GM12878 (cell line): Measurements from ENCODE around the gene STXBP1. TPM values are rescaled to one million over a fixed set of nuclear protein-coding genes. Genes with fewer than 3 reads are reported as not detected.

Experiments
- ATAC-seq: fragments of 200-7000 bp; cut with Tn5 transposase; 3 replicates; pipeline ENCODE4 v1.9.1; 2020; ENCODE audit warnings: mild to moderate bottlenecking, moderate library complexity
- BruUV-seq: library from RNA; stranded (reverse); fragments of 400-500 nt; replicated peaks from 2 replicates; lab custom pipeline; 2021; lab: Mats Ljungman, UMichigan
- CTCF ChIA-PET: fragments of 300-600 bp; sonication (Branson Sonifier 250); formaldehyde crosslinking; extraction: SDS; loops from one replicate; lab custom pipeline; 2021; ENCODE audit warnings: inconsistent platforms; lab: Yijun Ruan, JAX
- POLR2A ChIA-PET: fragments of 350-600 bp; formaldehyde crosslinking; extraction: SDS; loops from one replicate; lab custom pipeline; 2021; ENCODE audit warnings: inconsistent platforms; lab: Charles Lee
- RAD21 ChIA-PET: fragments of 300-600 bp; sonication (Branson Sonifier 250); formaldehyde crosslinking; loops from one replicate; lab custom pipeline; 2023; ENCODE audit warnings: antibody characterized with exemption; ENCODE audit not compliant: unreplicated experiment; lab: Charles Lee
- SMC1A ChIA-PET: fragments of 300-600 bp; sonication (Branson Sonifier 250); formaldehyde crosslinking; loops from one replicate; lab custom pipeline; 2023; ENCODE audit not compliant: unreplicated experiment, uncharacterized antibody; lab: Charles Lee
- DNase-seq: peaks from one replicate; pipeline ENCODE4 v3.0.0-alpha.2; 2011; ENCODE audit warnings: low read depth, low spot score
- FAIRE-seq: peaks from 3 replicates; lab custom pipeline; 2011; peaks lifted over from hg19 to GRCh38; lab: Jason Lieb, UNC
- H2AFZ ChIP-seq: 2 replicates; pipeline ENCODE4 v1.6.0; 2011; ENCODE audit warnings: low read depth, low read length, control low read depth; ENCODE audit not compliant: control insufficient read depth
- H3K27ac ChIP-seq: 2 replicates; pipeline ENCODE4 v1.5.1; 2011; ENCODE audit warnings: control low read depth; ENCODE audit not compliant: control insufficient read depth, insufficient read depth
- H3K27me3 ChIP-seq, 2 experiments: replicated peaks in 1 of 2; 2 replicates each; pipeline versions ENCODE4 v1.6.0 to v1.6.1; 2011; ENCODE audit warnings: low read length in 1 of 2; ENCODE audit not compliant: control insufficient read depth in 2 of 2, insufficient read depth in 2 of 2
- H3K36me3 ChIP-seq, 2 experiments: 2 replicates each; pipeline ENCODE4 v1.5.1; 2011; ENCODE audit warnings: low read length in 1 of 2; ENCODE audit not compliant: control insufficient read depth in 2 of 2, insufficient read depth in 2 of 2
- H3K4me1 ChIP-seq: 2 replicates; pipeline ENCODE4 v1.6.1; 2011; ENCODE audit warnings: mild to moderate bottlenecking, low read length, moderate library complexity, mixed read lengths; ENCODE audit not compliant: control insufficient read depth, insufficient read depth
- H3K4me2 ChIP-seq: 2 replicates; pipeline ENCODE4 v1.6.0; 2011; ENCODE audit warnings: control low read depth; ENCODE audit not compliant: control insufficient read depth, insufficient read depth
- H3K4me3 ChIP-seq: fragments of 200-600 bp; sonication (generic); 2 replicates; pipeline ENCODE4 v1.5.1; 2016
- H3K79me2 ChIP-seq: 2 replicates; pipeline ENCODE4 v1.6.0; 2011; ENCODE audit warnings: low read length; ENCODE audit not compliant: control insufficient read depth, insufficient read depth
- H3K9ac ChIP-seq: 2 replicates; pipeline ENCODE4 v1.8.0; 2011; ENCODE audit warnings: low read length, control low read depth, mixed read lengths; ENCODE audit not compliant: control insufficient read depth, insufficient read depth
- H3K9me3 ChIP-seq: replicated peaks from 3 replicates; pipeline ENCODE4 v1.5.1; 2011; ENCODE audit warnings: mild to moderate bottlenecking, low read length; ENCODE audit not compliant: control insufficient read depth, insufficient read depth
- H4K20me1 ChIP-seq: 2 replicates; pipeline ENCODE4 v1.6.0; 2011; ENCODE audit not compliant: control insufficient read depth, insufficient read depth
- NFXL1 ChIP-seq: fragments of 450-650 bp; IDR thresholded peaks from 2 replicates; pipeline ENCODE4 v1.6.1; 2017; ENCODE audit warnings: antibody characterized with exemption, mild to moderate bottlenecking, borderline replicate concordance
- NFYB ChIP-seq: IDR thresholded peaks from 2 replicates; pipeline ENCODE4 v1.6.1; 2011; ENCODE audit warnings: low read depth, mild to moderate bottlenecking, low read length, improper control_type of control experiment, moderate library complexity; ENCODE audit not compliant: insufficient read depth
- POLR2A ChIP-seq: IDR thresholded peaks from 2 replicates; pipeline ENCODE4 v1.6.1; 2011; ENCODE audit warnings: low read depth, mild to moderate bottlenecking, low read length
- ZBED1 ChIP-seq: IDR thresholded peaks from 2 replicates; pipeline ENCODE4 v1.6.1; 2016; ENCODE audit warnings: borderline replicate concordance
- WGBS: methylation state at CpG from one replicate; pipeline ENCODE4 v1.1.6; 2016; ENCODE audit warnings: low lambda C conversion rate; ENCODE audit not compliant: insufficient replicate concordance, insufficient coverage; ENCODE audit errors: missing lambda C conversion rate; 5-methylcytosine and 5-hydroxymethylcytosine counted together
- in situ Hi-C: fragments of 300-500 bp; cut with MboI; formaldehyde crosslinking; loops from 9 replicates; pipeline ENCODE4 v1.14.3; 2018; ENCODE audit warnings: mixed read lengths
- intact Hi-C: fragments of 100-400 bp; cut with micrococcal nuclease; formaldehyde crosslinking; loops from one replicate; pipeline ENCODE4 v1.14.2; 2022; ENCODE audit not compliant: unreplicated experiment
- polyA plus RNA-seq, 11 experiments: library from polyadenylated mRNA; depleted of rRNA in 4 of 11; unstranded in 6 of 11; stranded (reverse) in 5 of 11; fragments of >200 nt; fragmentation: Nextera tagmentation in 4 of 11; fragmentation: Illumina TruSeq in 1 of 11; extraction: Ambion mirVana in 4 of 11; extraction: Trizol in 1 of 11; gene quantifications; 1 replicate in 1 of 11; 2 replicates in 10 of 11; pipeline versions ENCODE4 v1.2.1 to v1.2.3, GENCODE V29; 2011 to 2016; ENCODE audit warnings: inconsistent platforms in 2 of 11, missing spikeins in 2 of 11, low read depth in 1 of 11
- total RNA-seq, 4 experiments: library from RNA; depleted of rRNA in 3 of 4; stranded (reverse); fragments of >200 nt in 3 of 4; fragmentation: Illumina TruSeq in 1 of 4; extraction: Trizol in 1 of 4; gene quantifications; 2 replicates each; pipeline versions ENCODE4 v1.2.1 to v1.2.3, GENCODE V29; 2013 to 2021

The STXBP1 gene
- total and polyA plus RNA-seq, 10 of the 15 experiments (the other 5 are each of a cell fraction or from before 2014, with no cell fraction given) = 0.08 to 0.85 (median 0.31) TPM; not detected in 3

GRCh38 chr9:127741831-127742434 lies 129.9 kb downstream of the STXBP1 start:
- in situ Hi-C loops = no loop called here

More at GRCh38 chr9:127741831-127742434, 129.9 kb downstream of the STXBP1 start:
- no peaks in the 10 kb centered on the region for H4K20me1 ChIP-seq
- ATAC-seq (no peak), DNase-seq (no peak), FAIRE-seq (no peak)
- RAD21 ChIA-PET = no interaction called here
- H3K79me2 ChIP-seq = no peaks in the 10 kb centered on the region
- SMC1A ChIA-PET = no interaction called here
- CTCF ChIA-PET = interaction anchor here (0.8 kb wide), 1 partner anchor 41 kb away, joined by 3 read pairs; no protein-coding TSS in a partner anchor
- BruUV-seq = no TSS peak
- H3K4me3 ChIP-seq = no peak overlapping the region
- peaks cover 11 to 19% of the 10 kb centered on the region in 2 experiments for H3K36me3 ChIP-seq
- intact Hi-C loops = no loop called here
- no peak overlapping the region for H3K9ac ChIP-seq
- no peak for TF ChIP-seq ZBED1
- no peak for TF ChIP-seq NFXL1
- TF ChIP-seq NFYB = peak; percentile 44; the same call in 1 of the 2 replicates
- TF ChIP-seq POLR2A = peak; percentile 37; the same call in 1 of the 2 replicates
- H3K4me1 ChIP-seq = no peaks in the 10 kb centered on the region
- H3K9me3 ChIP-seq = no peaks in the 10 kb centered on the region
- 97% methylated on average over 36 of the region's 38 CpGs for WGBS
- no peak overlapping the region for H3K27ac ChIP-seq
- no peak overlapping the region for H2AFZ ChIP-seq
- H3K4me2 ChIP-seq = no peak overlapping the region
- no peaks in the 10 kb centered on the region for H3K27me3 ChIP-seq
- POLR2A ChIA-PET = no interaction called here

Other genes with a start within 250 kb of the STXBP1 start
Only the 7 nearest of the 12 such genes appear.
- gene RPL12, start 160.9 kb upstream of the STXBP1 start, total RNA-seq (2014; rRNA removed) = 2,340 and 2,418 TPM in 2 replicates
- gene RPL12, start 160.9 kb upstream of the STXBP1 start, total RNA-seq (2014; rRNA removed; fragmentation: Illumina TruSeq; extraction: Trizol) = 4,535 and 4,622 TPM in 2 replicates
- gene RPL12, start 160.9 kb upstream of the STXBP1 start, total RNA-seq (2021) = 2,052 and 2,163 TPM in 2 replicates
- 2,640 and 2,932 TPM in 2 replicates for gene RPL12, start 160.9 kb upstream of the STXBP1 start, polyA plus RNA-seq (2011; rRNA removed)
- gene RPL12, start 160.9 kb upstream of the STXBP1 start, polyA plus RNA-seq (2014; fragmentation: Illumina TruSeq; extraction: Trizol) = 4,925 and 5,544 TPM in 2 replicates
- 1,000 to 10,000 TPM; 3,077 to 3,412 TPM for gene RPL12, start 160.9 kb upstream of the STXBP1 start, polyA plus RNA-seq (2014; fragmentation: Nextera tagmentation; extraction: Ambion mirVana)
- gene RPL12, start 160.9 kb upstream of the STXBP1 start, polyA plus RNA-seq (2014; rRNA removed) = 3,446 and 3,776 TPM in 2 replicates
- gene RPL12, start 160.9 kb upstream of the STXBP1 start, polyA plus RNA-seq (2016; fragmentation: Nextera tagmentation; extraction: Ambion mirVana) = 1,000 to 10,000 TPM in 1 of 2 experiments, 100 to 1,000 TPM in 1; 961 to 1,005 TPM
- gene LRSAM1, start 160.8 kb upstream of the STXBP1 start, total RNA-seq (2014; rRNA removed) = 13.1 and 13.7 TPM in 2 replicates
- 5.8 and 5.9 TPM in 2 replicates for gene LRSAM1, start 160.8 kb upstream of the STXBP1 start, total RNA-seq (2014; rRNA removed; fragmentation: Illumina TruSeq; extraction: Trizol)
- 18.9 and 20.4 TPM in 2 replicates for gene LRSAM1, start 160.8 kb upstream of the STXBP1 start, total RNA-seq (2021)
- gene LRSAM1, start 160.8 kb upstream of the STXBP1 start, polyA plus RNA-seq (2011; rRNA removed) = 7.5 and 9.7 TPM in 2 replicates
- gene LRSAM1, start 160.8 kb upstream of the STXBP1 start, polyA plus RNA-seq (2014; fragmentation: Illumina TruSeq; extraction: Trizol) = 4.5 and 6.9 TPM in 2 replicates
- under 1 TPM; 0.14 to 0.53 TPM for gene LRSAM1, start 160.8 kb upstream of the STXBP1 start, polyA plus RNA-seq (2014; fragmentation: Nextera tagmentation; extraction: Ambion mirVana)
- gene LRSAM1, start 160.8 kb upstream of the STXBP1 start, polyA plus RNA-seq (2014; rRNA removed) = 14.3 and 14.8 TPM in 2 replicates
- gene LRSAM1, start 160.8 kb upstream of the STXBP1 start, polyA plus RNA-seq (2016; fragmentation: Nextera tagmentation; extraction: Ambion mirVana) = 10 to 100 TPM; 18.4 to 23.4 TPM
- gene CFAP157, start 94.7 kb downstream of the STXBP1 start, total RNA-seq (2014; rRNA removed) = not detected in 2 replicates
- gene CFAP157, start 94.7 kb downstream of the STXBP1 start, total RNA-seq (2014; rRNA removed; fragmentation: Illumina TruSeq; extraction: Trizol) = not detected in 2 replicates
- not detected in 2 replicates for gene CFAP157, start 94.7 kb downstream of the STXBP1 start, total RNA-seq (2021)
- gene CFAP157, start 94.7 kb downstream of the STXBP1 start, polyA plus RNA-seq (2011; rRNA removed) = not detected in 2 replicates
- not detected in 2 replicates for gene CFAP157, start 94.7 kb downstream of the STXBP1 start, polyA plus RNA-seq (2014; fragmentation: Illumina TruSeq; extraction: Trizol)
- not detected for gene CFAP157, start 94.7 kb downstream of the STXBP1 start, polyA plus RNA-seq (2014; fragmentation: Nextera tagmentation; extraction: Ambion mirVana)
- not detected in 2 replicates for gene CFAP157, start 94.7 kb downstream of the STXBP1 start, polyA plus RNA-seq (2014; rRNA removed)
- under 1 TPM; 0.08 to 0.72 TPM for gene CFAP157, start 94.7 kb downstream of the STXBP1 start, polyA plus RNA-seq (2016; fragmentation: Nextera tagmentation; extraction: Ambion mirVana)
- 30.7 and 31.0 TPM in 2 replicates for gene PTRH1, start 103.4 kb downstream of the STXBP1 start, total RNA-seq (2014; rRNA removed)
- gene PTRH1, start 103.4 kb downstream of the STXBP1 start, total RNA-seq (2014; rRNA removed; fragmentation: Illumina TruSeq; extraction: Trizol) = 3.0 and 4.6 TPM in 2 replicates
- gene PTRH1, start 103.4 kb downstream of the STXBP1 start, total RNA-seq (2021) = 13.1 and 14.5 TPM in 2 replicates
- gene PTRH1, start 103.4 kb downstream of the STXBP1 start, polyA plus RNA-seq (2011; rRNA removed) = 2.8 and 5.9 TPM in 2 replicates
- 1.0 and 1.6 TPM in 2 replicates for gene PTRH1, start 103.4 kb downstream of the STXBP1 start, polyA plus RNA-seq (2014; fragmentation: Illumina TruSeq; extraction: Trizol)
- 1 to 10 TPM in 1 of 2 experiments, under 1 TPM in 1; 0.69 to 1.8 TPM for gene PTRH1, start 103.4 kb downstream of the STXBP1 start, polyA plus RNA-seq (2014; fragmentation: Nextera tagmentation; extraction: Ambion mirVana)
- gene PTRH1, start 103.4 kb downstream of the STXBP1 start, polyA plus RNA-seq (2014; rRNA removed) = 25.8 and 26.1 TPM in 2 replicates
- 10 to 100 TPM; 36.4 to 38.4 TPM for gene PTRH1, start 103.4 kb downstream of the STXBP1 start, polyA plus RNA-seq (2016; fragmentation: Nextera tagmentation; extraction: Ambion mirVana)
- gene TTC16, start 103.8 kb downstream of the STXBP1 start, total RNA-seq (2014; rRNA removed) = not detected in 2 replicates
- not detected in 2 replicates for gene TTC16, start 103.8 kb downstream of the STXBP1 start, total RNA-seq (2014; rRNA removed; fragmentation: Illumina TruSeq; extraction: Trizol)
- not detected in 2 replicates for gene TTC16, start 103.8 kb downstream of the STXBP1 start, total RNA-seq (2021)
- 0.03 TPM in 1 of 2 replicates, not detected in the other for gene TTC16, start 103.8 kb downstream of the STXBP1 start, polyA plus RNA-seq (2011; rRNA removed)
- not detected in 2 replicates for gene TTC16, start 103.8 kb downstream of the STXBP1 start, polyA plus RNA-seq (2014; fragmentation: Illumina TruSeq; extraction: Trizol)
- gene TTC16, start 103.8 kb downstream of the STXBP1 start, polyA plus RNA-seq (2014; fragmentation: Nextera tagmentation; extraction: Ambion mirVana) = not detected
- 0.04 TPM in 1 of 2 replicates, not detected in the other for gene TTC16, start 103.8 kb downstream of the STXBP1 start, polyA plus RNA-seq (2014; rRNA removed)
- gene TTC16, start 103.8 kb downstream of the STXBP1 start, polyA plus RNA-seq (2016; fragmentation: Nextera tagmentation; extraction: Ambion mirVana) = not detected
- gene TOR2A, start 123.0 kb downstream of the STXBP1 start, total RNA-seq (2014; rRNA removed) = 7.8 and 12.6 TPM in 2 replicates
- gene TOR2A, start 123.0 kb downstream of the STXBP1 start, total RNA-seq (2014; rRNA removed; fragmentation: Illumina TruSeq; extraction: Trizol) = 2.7 and 4.2 TPM in 2 replicates
- 11.5 and 11.6 TPM in 2 replicates for gene TOR2A, start 123.0 kb downstream of the STXBP1 start, total RNA-seq (2021)
- gene TOR2A, start 123.0 kb downstream of the STXBP1 start, polyA plus RNA-seq (2011; rRNA removed) = 0.91 and 2.4 TPM in 2 replicates
- gene TOR2A, start 123.0 kb downstream of the STXBP1 start, polyA plus RNA-seq (2014; fragmentation: Illumina TruSeq; extraction: Trizol) = 1.6 and 5.4 TPM in 2 replicates
- gene TOR2A, start 123.0 kb downstream of the STXBP1 start, polyA plus RNA-seq (2014; fragmentation: Nextera tagmentation; extraction: Ambion mirVana) = 1 to 10 TPM in 1 of 2 experiments, under 1 TPM in 1; 0.52 to 1.6 TPM
- 14.3 and 17.4 TPM in 2 replicates for gene TOR2A, start 123.0 kb downstream of the STXBP1 start, polyA plus RNA-seq (2014; rRNA removed)
- 10 to 100 TPM; 22.1 to 23.7 TPM for gene TOR2A, start 123.0 kb downstream of the STXBP1 start, polyA plus RNA-seq (2016; fragmentation: Nextera tagmentation; extraction: Ambion mirVana)
- 16.1 and 19.0 TPM in 2 replicates for gene SH2D3C, start 166.4 kb downstream of the STXBP1 start, total RNA-seq (2014; rRNA removed)
- gene SH2D3C, start 166.4 kb downstream of the STXBP1 start, total RNA-seq (2014; rRNA removed; fragmentation: Illumina TruSeq; extraction: Trizol) = 8.4 and 9.0 TPM in 2 replicates
- gene SH2D3C, start 166.4 kb downstream of the STXBP1 start, total RNA-seq (2021) = 21.0 and 23.5 TPM in 2 replicates
- gene SH2D3C, start 166.4 kb downstream of the STXBP1 start, polyA plus RNA-seq (2011; rRNA removed) = 3.2 and 13.5 TPM in 2 replicates
- gene SH2D3C, start 166.4 kb downstream of the STXBP1 start, polyA plus RNA-seq (2014; fragmentation: Illumina TruSeq; extraction: Trizol) = 4.4 and 11.6 TPM in 2 replicates
- gene SH2D3C, start 166.4 kb downstream of the STXBP1 start, polyA plus RNA-seq (2014; fragmentation: Nextera tagmentation; extraction: Ambion mirVana) = 1 to 10 TPM; 1.2 to 1.9 TPM
- gene SH2D3C, start 166.4 kb downstream of the STXBP1 start, polyA plus RNA-seq (2014; rRNA removed) = 19.5 and 25.2 TPM in 2 replicates
- 10 to 100 TPM; 20.7 to 23.2 TPM for gene SH2D3C, start 166.4 kb downstream of the STXBP1 start, polyA plus RNA-seq (2016; fragmentation: Nextera tagmentation; extraction: Ambion mirVana)